ENCODE results near the gene SLC2A2.

The SLC2A2 gene

DNA sequence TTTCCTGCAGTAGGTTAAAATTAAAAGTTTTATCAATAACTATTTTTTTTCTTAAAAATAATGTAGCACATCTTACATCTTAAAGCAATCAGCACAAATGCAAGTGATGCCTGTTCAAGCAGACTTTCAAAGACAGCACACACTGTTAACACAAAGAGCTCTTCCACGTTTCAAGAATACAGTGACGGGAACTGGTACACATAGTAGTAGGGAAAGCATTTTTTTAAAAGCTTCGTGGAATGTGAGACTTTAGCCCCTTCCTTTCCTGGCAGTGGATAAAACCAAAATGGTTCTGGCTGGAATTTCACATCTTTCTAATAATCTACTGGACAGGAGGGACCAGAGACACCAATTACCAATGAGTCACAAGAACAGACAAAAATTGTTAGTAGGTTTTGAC is 33.5 kb upstream of the SLC2A2 start:
- no peak for TF ChIP-seq CTCF (conservative IDR thresholded peaks at IDR 0.05)
- no peak overlapping the region for H3K27ac ChIP-seq

- H3K27ac ChIP-seq, result no peak overlapping the region
- TF ChIP-seq CTCF (conservative IDR thresholded peaks at IDR 0.05), result no peak
These were observed 32.5 kb upstream of the SLC2A2 start for GRCh38 chr3:171058873-171059603.

GRCh38 chr3:171058058-171058457 is 31.5 kb upstream of the SLC2A2 start:
- no peak overlapping the region for H3K27ac ChIP-seq

GRCh38 chr3:171057072-171057471 is 30.6 kb upstream of the SLC2A2 start:
- no peak overlapping the region for H3K27ac ChIP-seq
- no peak for TF ChIP-seq CTCF (conservative IDR thresholded peaks at IDR 0.05)

More at GRCh38 chr3:171058058-171058457, 31.5 kb upstream of the SLC2A2 start:
- TF ChIP-seq CTCF (conservative IDR thresholded peaks at IDR 0.05), result no peak

DNA sequence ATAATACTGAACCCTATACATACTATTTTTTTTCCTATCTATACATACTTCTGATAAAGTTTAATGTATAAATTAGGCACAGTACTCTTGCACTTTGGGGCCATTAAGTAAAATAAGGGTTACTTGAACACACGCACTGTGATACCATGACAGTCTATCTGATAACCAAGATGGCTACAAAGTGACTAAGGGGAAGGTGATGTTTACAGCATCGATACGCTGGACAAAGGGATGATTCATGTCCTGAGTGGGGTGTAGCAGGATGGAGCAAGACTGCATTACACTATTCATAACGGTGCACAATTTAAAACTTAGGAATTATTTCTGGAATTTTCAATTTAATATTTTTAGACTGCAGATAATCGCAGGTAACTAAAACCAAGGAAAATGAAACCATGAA is 30.0 kb upstream of the SLC2A2 start:
- no peak for TF ChIP-seq CTCF (conservative IDR thresholded peaks at IDR 0.05)
- H3K27ac ChIP-seq, result no peak overlapping the region

GRCh38 chr3:171055336-171056178 is 29.0 kb upstream of the SLC2A2 start:
- no peak for TF ChIP-seq CTCF (conservative IDR thresholded peaks at IDR 0.05)
- H3K27ac ChIP-seq, result no peak overlapping the region

- H3K27ac ChIP-seq, result no peak overlapping the region
- no peak for TF ChIP-seq CTCF (conservative IDR thresholded peaks at IDR 0.05)
These were observed 28.4 kb upstream of the SLC2A2 start for GRCh38 chr3:171054921-171055320.

Data from VCaP (cell line).